Uterus (tissue), 2 donors: ENCODE measurements around the gene EXOSC7.

Source experiments
- CTCF ChIP-seq, 4 experiments: fragments of 200-600 bp in 2 of 4; fragments of 450-650 bp in 2 of 4; sonication (generic) in 2 of 4; IDR thresholded peaks; one replicate each; pipeline ENCODE4 v1.5.1; 2016 to 2019; ENCODE audit warnings: antibody characterized with exemption in 4 of 4, mild to moderate bottlenecking in 2 of 4, moderate library complexity in 1 of 4
- POLR2A ChIP-seq, 2 donors: fragments of 450-650 bp; IDR thresholded peaks; one replicate each; pipeline ENCODE4 v1.6.1; 2016; ENCODE audit warnings: antibody characterized with exemption in 2 of 2, mild to moderate bottlenecking in 1 of 2, moderate library complexity in 1 of 2

GRCh38 chr3:45008117-45008516 is 32.1 kb downstream of the EXOSC7 start:
- TF ChIP-seq CTCF (IDR thresholded peaks at IDR 0.05), result no peak
- TF ChIP-seq POLR2A (IDR thresholded peaks at IDR 0.05), result no peak
